GM19397 (cell line): ENCODE measurements around the gene RPEL1.

Experiments used
- ATAC-seq: cut with Tn5 transposase; IDR thresholded peaks from one replicate; pipeline ENCODE4 v1.9.1; 2021; ENCODE audit warnings: mild to moderate bottlenecking, moderate library complexity; ENCODE audit not compliant: unreplicated experiment

The RPEL1 gene

DNA sequence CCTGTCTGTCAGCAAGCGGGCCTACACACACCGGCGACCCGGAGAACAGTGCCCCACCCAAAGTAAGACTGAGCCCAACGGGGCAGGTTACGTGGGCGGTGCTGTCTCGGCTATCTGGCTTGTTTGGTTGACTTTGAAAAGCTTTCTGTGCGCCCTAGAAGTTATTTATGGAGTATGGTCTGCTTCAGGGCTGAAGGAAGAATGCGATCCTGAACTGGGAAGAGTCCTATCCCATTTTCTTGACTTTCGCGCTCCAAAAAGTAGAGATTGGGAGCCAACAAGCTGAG is 32.8 kb downstream of the RPEL1 start:
- no peak for ATAC-seq

DNA sequence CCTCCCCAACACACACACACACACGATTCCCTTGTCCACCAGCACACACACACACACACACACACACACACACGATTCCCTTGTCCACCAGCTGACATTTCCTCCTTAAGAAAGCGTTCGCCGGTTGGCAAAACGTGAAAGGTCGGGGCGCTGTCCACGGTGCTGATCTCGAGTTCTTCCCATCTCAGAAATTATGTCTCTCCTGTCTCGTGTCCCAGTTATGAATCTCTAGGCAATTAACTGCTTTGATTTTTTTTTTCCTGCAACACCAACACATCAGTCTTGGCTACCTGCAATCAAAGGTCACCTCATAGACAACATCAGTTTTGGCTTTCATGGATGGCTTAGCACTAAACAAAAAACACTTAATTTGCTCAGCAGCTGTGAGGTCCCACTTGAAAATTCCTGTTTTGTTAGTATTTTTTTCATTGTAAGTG is 33.2 kb downstream of the RPEL1 start:
- ATAC-seq = no peak

DNA sequence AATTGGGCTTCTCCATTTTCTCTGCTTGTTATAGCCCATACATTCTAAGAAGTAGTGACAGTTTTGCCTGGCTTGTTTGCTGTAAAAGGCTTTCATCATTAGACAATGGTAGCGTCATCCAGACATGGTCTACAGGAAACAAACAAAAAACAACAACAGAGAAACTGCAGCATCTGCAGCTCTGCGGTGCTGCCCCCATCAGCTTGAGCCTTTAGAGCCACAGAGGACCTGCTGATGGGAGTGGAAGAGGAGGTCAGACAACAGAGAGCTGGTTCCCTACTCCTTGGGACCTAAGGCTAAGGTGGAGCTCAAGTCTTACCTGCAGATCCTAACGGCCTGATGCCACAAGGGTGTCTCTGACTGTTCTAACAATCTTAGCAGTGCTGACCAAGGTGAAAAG is 34.3 kb downstream of the RPEL1 start:
- ATAC-seq = no peak

DNA sequence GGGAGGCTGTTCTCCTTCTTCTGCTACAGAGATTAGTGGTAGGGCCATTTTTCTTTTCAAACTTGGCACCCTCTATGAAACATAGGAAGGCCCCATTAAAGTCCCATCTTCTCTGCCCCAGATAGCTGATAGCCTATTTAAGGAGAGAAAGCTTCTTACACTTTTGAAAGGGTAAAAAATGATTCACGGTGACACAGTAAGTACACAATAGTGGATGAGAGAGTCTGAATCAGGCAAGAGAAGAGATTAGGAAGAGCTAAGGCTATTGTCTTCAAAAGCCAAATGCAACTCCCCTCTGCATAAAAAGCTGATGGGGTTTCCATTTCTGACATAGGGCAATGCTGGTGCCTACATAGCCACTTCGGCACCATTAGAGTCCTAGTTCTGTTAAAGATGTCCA is 34.8 kb downstream of the RPEL1 start:
- no peak for ATAC-seq

DNA sequence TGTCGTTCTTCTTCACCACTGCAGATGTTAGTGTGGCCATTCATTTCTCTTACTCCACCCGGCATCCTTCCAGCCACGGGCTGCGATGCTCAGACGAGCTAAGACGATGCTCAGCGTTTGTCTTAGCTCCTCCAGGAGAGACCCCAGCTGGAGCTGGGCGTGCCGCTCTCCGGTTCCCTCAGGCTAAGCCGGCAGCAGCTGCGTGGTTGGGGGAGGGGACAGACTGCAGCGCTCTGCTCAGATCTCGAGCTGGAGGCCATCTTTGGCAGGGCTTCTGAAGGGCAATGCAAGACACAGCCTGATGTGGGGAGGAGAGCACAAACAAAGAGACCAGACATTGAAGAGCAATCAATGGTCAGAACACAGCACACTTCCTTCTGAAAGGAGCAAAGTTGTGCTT is 36.1 kb downstream of the RPEL1 start:
- ATAC-seq = no peak

DNA sequence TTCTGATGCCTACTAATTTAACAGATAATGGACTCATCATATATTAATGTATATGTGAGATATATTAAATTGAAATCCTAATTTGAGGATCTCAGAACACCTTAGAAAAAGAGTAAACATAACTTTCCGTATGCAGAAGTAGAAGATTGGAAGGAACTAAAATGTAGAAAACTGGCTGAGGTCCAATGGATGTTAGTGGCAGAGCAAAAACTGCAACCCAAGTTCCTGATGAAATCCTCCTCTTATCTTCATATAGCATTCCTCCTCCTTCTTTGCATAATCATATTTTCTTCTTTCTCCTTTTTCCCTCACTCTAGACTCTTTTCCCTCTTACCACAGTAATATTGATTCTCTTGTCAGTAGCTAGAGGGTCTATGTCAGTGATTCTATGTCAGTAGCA is 37.3 kb downstream of the RPEL1 start:
- ATAC-seq = no peak

DNA sequence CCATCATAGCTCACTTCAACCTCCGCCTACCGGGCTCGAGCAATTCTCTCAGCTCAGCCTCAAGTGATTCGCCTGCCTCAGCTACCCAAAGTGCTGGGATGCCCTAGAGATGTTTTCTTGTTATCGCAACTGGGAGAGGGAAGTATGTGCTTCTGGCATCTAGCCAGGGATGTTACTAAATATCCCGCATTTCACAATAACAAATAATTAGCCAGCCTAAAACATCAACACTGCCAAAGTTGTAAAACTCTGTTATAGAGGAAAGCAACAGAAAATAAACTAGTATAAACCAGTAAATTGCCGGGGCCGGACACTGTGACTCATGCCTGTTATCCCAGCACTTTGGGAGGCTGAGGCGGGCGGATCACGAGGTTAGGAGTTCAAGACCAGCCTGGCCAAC is 38.5 kb downstream of the RPEL1 start:
- no peak for ATAC-seq

DNA sequence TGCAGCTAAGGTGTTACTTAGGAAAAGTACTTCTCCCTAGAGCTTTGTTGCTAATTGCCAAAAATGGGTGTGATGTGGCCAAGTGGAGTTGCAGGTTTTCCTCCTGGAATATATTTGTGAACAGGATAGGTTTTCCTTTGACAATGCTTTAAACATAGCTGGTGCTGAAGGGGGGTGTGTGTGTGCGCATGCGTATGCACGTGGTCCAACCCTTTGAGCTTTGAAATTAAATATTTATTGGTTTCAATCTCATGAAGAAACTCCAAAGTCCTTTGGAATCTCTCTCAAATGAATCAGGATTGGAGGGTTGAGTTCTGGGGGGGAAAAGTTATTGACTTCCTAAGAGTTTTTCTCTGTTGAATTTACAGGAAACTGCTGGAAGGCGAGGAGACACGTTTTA is 42.3 kb downstream of the RPEL1 start:
- ATAC-seq = no peak

DNA sequence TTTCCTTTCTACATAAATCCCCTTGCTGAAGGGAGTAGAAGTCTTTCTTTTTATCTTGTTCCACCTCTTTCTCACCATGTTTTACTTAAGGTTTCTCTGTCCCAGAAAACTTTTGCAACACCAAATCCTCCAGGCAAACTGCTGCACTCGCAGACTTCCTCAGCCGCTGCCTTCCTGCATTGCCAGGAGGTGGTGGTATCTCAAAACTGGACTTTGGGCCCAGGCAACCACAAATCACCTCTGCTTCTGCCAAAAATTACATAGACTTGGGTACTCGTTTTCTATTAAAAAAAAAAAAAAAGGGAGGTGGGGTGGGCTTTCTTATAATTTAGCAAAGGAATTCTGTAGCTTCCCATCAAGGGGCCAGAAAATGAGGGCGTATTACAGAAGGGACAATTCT is 45.9 kb downstream of the RPEL1 start:
- ATAC-seq = no peak

DNA sequence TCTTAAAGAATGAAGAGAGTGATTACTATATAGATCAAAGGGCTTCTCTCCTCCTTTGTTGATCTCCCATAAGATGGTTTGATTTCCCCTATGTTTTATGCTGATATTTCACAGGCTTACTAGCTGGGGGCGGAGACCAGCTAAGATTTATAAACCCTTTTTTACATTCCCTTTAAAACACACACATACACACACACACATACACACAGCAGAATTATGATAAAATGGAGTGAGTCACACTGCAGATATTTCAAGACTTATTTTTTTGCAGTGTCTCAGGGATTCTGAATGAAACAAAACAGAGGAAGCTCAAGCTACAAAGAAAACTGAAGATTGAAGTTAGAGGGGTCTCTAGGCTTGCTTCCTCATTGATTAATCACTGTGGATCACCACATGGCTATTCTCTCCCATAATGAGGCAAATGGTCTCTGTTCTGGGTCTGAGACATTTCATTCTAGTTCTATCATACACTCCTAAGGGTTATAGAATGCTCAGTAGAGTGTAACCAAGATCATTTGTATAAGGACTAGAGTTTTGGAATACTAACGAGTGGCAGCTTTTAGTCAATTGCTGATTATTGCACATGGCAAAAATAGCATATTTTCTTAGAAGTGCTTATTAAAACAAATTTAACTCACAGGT is 49.8 kb downstream of the RPEL1 start:
- no peak for ATAC-seq
